ENCODE measurements around the gene ZNF224.

ZNF224 gene

DNA sequence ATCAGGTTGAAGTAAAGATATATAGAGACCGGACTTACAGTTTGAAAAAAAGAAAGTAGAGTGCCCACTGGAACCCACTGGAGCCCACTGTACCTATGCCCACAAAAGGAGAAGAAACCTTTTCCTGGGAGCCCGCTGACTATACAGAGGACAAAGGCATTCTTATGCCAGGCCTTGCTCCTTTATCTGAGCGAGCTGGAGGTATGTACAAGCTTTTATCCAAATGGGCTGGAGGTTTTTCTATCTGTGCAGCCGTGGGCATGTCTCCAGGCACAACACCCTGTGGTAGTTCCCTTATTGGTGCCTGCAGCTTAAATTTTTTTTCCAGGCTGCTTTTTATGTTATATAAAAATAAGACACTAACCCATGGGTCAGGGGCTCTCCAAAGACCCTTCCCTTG is 55.6 kb downstream of the ZNF224 start:
- TF ChIP-seq CTCF (IDR thresholded peaks at IDR 0.05) = no peak

DNA sequence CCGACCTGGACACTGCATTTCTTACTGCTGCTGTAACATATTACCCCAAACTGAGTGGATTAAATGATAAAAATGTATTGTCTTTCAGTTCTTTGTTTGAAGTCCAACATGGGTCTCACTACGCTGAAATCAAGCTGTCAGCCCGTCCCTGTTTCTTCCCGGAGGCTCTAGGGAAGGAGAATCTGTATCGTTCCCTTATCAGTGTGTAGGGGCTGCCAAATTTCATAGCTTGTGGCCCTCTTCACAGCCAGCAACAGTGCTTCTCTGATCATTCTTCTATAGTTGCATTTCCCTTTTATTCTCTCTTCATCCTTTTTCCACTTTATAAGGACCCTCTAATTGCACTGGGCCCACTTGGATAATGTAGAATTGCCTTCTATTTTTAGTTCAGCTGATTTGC is 57.3 kb downstream of the ZNF224 start:
- TF ChIP-seq CTCF (IDR thresholded peaks at IDR 0.05) = no peak

DNA sequence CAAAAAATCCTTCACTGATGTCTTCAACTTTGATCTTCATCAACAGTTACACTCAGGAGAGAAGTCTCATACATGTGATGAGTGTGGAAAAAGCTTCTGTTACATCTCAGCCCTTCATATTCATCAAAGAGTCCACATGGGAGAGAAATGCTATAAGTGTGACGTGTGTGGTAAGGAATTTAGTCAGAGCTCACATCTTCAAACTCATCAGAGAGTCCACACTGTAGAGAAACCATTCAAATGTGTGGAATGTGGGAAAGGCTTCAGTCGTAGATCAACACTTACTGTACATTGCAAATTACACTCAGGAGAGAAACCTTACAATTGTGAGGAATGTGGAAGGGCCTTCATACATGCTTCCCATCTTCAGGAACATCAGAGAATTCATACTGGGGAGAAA is 62.3 kb downstream of the ZNF224 start:
- TF ChIP-seq CTCF (IDR thresholded peaks at IDR 0.05) = no peak

Data from LNCAP (cell line).